ENCODE data around the gene ETF1.

The ETF1 gene

DNA sequence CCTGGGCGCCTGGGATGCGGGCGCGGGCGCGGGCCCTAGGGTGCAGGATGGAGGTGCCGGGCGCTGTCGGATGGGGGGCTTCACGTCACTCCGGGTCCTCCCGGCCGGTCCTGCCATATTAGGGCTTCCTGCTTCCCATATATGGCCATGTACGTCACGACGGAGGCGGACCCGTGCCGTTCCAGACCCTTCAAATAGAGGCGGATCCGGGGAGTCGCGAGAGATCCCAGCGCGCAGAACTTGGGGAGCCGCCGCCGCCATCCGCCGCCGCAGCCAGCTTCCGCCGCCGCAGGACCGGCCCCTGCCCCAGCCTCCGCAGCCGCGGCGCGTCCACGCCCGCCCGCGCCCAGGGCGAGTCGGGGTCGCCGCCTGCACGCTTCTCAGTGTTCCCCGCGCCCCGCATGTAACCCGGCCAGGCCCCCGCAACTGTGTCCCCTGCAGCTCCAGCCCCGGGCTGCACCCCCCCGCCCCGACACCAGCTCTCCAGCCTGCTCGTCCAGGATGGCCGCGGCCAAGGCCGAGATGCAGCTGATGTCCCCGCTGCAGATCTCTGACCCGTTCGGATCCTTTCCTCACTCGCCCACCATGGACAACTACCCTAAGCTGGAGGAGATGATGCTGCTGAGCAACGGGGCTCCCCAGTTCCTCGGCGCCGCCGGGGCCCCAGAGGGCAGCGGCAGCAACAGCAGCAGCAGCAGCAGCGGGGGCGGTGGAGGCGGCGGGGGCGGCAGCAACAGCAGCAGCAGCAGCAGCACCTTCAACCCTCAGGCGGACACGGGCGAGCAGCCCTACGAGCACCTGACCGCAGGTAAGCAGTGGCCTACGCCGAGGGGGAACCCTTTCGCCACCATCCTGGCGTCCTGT, 77.5 kb downstream of the ETF1 start, which contains the start of gene EGR1:
TSS of gene EGR1 (plus strand) at position 219 of the 864 bp plus-strand sequence. CDS start at position 502, 283 bp downstream.
- DNase-seq (ENCODE audit: extremely low read depth in 1 of 2, low read depth in 1 of 2): peak; percentile 89 to 93

DNA sequence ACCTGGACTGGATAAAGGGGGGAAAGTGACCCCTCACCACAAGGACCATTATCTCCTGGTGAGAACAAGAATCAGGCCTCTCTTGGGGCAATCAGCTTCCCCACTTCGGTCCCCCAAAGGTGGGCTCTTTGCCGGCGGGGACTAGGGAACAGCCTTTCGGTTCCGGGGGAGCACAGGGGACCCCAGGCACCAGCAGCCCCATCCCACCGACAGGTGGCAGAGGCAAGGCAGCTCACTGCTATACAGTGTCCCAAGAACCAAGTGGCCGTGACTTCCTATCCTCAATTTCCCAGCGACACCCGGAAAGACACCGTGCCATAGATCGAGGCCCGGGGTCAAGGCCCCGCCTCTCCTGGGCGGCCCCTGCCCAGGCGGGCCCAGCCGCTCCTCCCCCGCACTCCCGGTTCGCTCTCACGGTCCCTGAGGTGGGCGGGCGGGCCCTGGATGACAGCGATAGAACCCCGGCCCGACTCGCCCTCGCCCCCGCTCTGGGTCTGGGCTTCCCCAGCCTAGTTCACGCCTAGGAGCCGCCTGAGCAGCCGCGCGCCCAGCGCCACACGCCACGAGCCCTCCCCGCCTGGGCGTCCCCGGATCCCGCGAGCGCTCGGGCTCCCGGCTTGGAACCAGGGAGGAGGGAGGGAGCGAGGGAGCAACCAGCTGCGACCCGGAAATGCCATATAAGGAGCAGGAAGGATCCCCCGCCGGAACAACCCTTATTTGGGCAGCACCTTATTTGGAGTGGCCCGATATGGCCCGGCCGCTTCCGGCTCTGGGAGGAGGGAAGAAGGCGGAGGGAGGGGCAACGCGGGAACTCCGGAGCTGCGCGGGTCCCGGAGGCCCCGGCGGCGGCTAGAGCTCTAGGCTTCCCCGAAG, 78.4 kb downstream of the ETF1 start:
- DNase-seq (ENCODE audit: extremely low read depth in 1 of 2, low read depth in 1 of 2): peak; percentile 89 to 93

DNA sequence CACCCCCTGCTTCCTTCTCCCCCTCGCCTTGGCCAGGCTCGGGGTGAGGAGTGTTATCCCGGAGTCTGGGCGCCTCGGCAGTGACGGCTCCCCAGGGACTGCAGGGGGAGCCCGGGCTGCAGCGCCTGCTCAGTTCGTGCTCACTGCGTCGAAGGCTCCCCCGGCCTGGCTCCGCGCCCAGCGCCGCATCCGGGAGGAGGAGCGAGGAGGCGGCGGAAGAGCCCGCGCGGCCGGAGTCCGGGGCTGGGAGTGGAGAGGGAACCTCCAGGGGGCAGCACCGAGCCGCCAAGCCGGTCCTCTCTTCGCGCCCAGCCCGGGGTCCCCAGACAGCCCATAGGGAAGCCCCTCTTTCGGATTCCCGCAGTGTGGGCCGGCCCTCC, 79.0 kb downstream of the ETF1 start:
- DNase-seq (ENCODE audit: extremely low read depth in 1 of 2, low read depth in 1 of 2): peak; percentile 82 to 91

DNA sequence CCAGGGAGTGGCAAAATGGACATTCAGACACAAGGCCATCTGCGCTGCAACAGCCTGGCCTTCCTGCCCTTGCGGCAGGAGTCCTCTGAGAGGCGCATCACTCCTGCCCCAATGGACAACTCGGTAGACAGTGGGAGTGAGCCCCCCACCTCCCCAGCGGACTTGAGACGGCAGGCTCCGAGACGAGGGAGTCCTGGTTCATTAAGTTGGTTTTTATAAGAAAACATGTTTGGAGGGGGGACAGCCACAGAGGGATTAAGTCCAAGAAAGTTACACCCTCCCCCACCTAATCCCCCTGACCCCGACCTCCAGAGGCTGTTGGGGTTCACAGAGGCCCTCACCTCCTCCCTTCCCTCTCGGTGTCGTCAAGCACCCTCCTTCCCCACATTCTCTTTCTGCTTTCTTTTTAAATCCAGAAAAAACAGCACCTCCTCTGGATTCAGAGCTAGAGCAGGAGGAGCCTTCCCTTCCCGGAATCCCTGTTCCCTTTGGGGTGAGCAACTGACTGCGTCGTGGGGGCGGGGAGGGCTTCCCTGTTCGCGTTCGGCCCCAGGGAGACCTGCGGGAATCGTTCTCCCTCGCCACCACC, 79.5 kb downstream of the ETF1 start:
- DNase-seq (ENCODE audit: extremely low read depth in 1 of 2, low read depth in 1 of 2): no peak

- DNase-seq (ENCODE audit: extremely low read depth in 1 of 2, low read depth in 1 of 2): no peak
These were observed 81.5 kb downstream of the ETF1 start for GRCh38 chr5:138461343-138462125.

GRCh38 chr5:138460032-138460693, 82.9 kb downstream of the ETF1 start:
- DNase-seq (ENCODE audit: extremely low read depth in 1 of 2, low read depth in 1 of 2): no peak

DNA sequence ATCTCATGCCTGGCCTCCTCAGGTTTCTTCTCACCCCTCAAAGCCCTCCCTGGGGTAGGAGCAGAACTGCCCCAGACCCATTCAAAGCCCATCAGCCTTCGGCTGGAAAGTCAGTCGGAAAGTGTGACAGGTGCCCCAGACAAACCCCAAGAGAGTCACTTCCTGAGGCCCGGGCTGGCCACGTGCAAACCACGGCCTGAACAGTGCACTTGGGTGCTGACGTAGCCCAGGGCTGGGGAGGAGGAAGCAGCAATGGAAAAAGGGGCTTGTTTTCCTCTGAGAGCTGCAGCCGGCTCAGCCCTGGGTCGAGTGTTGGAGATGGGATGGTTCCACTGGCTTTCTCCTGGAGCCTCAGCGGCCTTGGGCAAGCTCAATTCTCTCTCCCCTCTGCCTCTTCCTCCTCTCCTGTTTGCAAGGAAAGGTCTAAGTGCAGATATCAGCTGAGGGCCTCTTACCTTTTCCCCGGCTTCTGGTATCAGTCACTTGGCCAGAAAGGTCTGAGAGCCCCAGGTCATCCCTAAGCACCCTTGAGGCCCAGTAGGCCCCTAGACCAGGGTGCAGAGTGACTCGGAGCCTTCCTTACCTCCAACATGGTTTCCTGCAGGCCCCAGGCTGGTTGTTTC, 83.6 kb downstream of the ETF1 start:
- DNase-seq (ENCODE audit: extremely low read depth in 1 of 2, low read depth in 1 of 2): peak; percentile 68 to 81

- DNase-seq (ENCODE audit: extremely low read depth in 1 of 2, low read depth in 1 of 2): no peak
These were observed 84.2 kb downstream of the ETF1 start for GRCh38 chr5:138458856-138459255.

DNA sequence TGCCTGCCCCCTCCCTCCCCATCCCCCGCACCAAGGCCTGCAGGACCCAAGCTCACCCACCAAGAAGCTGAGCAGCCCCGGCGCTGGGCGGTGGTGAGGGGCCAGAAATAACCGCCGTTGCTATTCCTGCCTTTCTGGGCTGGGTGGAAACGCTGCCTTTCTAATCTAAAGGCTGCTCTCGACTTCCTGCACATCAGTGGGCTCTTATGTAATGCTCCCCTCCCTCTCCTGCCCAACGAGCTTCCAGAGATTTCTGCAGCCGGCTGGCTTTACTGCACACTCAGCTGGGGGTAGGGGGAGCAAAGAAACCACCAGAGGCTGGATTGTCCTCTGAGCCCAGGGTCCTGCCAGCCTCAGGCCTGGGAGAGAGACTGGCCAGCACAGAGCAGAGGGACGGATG, 84.7 kb downstream of the ETF1 start:
- DNase-seq (ENCODE audit: extremely low read depth in 1 of 2, low read depth in 1 of 2): no peak

GRCh38 chr5:138457531-138458275, 85.3 kb downstream of the ETF1 start:
- no peak for DNase-seq (ENCODE audit: extremely low read depth in 1 of 2, low read depth in 1 of 2)

Data from activated CD8-positive, alpha-beta memory T cell treated with anti-CD3 and anti-CD28 coated beads for 1 hour (primary cell).